HT1080 (cell line): ENCODE data around the gene PRSS27. TPM values are rescaled to one million over a fixed set of nuclear protein-coding genes. Genes with fewer than 3 reads are reported as not detected.
"Not testable (repeated sequence)": the region's sequence is repeated elsewhere in the genome, so short reads cannot be mapped to it uniquely, and the experiment has no call there.

Experiments
- DNase-seq: peaks from one replicate; pipeline ENCODE4 v3.0.0-alpha.2; 2015; ENCODE audit warnings: low read depth
- total RNA-seq: library from RNA; depleted of rRNA; stranded (reverse); fragments of >200 nt; shearing (Covaris generic); gene quantifications from 2 replicates; pipeline ENCODE4 v1.2.3, GENCODE V29; 2014; rRNA removed

The PRSS27 gene
- total RNA-seq, 1 experiment from 2014 or later = not detected

- not testable (repeated sequence) for DNase-seq
Measured at GRCh38 chr16:2676937-2677336, 43.1 kb downstream of the PRSS27 start.

GRCh38 chr16:2675714-2676113, 44.3 kb downstream of the PRSS27 start:
- peak; percentile 85 for DNase-seq

GRCh38 chr16:2675021-2675420, 45.0 kb downstream of the PRSS27 start:
- no peak for DNase-seq

- peak; percentile 91 for DNase-seq
Measured at GRCh38 chr16:2673066-2673999, 46.7 kb downstream of the PRSS27 start.

GRCh38 chr16:2671741-2672140, 48.3 kb downstream of the PRSS27 start:
- no peak for DNase-seq

- DNase-seq = not testable (repeated sequence)
Measured at GRCh38 chr16:2671193-2671592, 48.8 kb downstream of the PRSS27 start.

- peak; percentile 36 for DNase-seq
Measured at GRCh38 chr16:2670017-2670416, 50.0 kb downstream of the PRSS27 start.

GRCh38 chr16:2669587-2669986, 50.4 kb downstream of the PRSS27 start:
- DNase-seq = not testable (repeated sequence)

- DNase-seq = not testable (repeated sequence)
Measured at GRCh38 chr16:2666671-2667070, 53.4 kb downstream of the PRSS27 start.

- DNase-seq = no peak
Measured at GRCh38 chr16:2664574-2664982, 55.4 kb downstream of the PRSS27 start.

- DNase-seq = no peak
Measured at GRCh38 chr16:2663553-2664546, 56.2 kb downstream of the PRSS27 start.

Other genes with a start within 250 kb of the PRSS27 start
- not detected in 2 replicates for gene NTN3, start 248.9 kb downstream of the PRSS27 start, total RNA-seq
- gene TBC1D24, start 245.1 kb downstream of the PRSS27 start, total RNA-seq = 13.1 and 14.0 TPM in 2 replicates
- 35.8 and 147 TPM in 2 replicates for gene ATP6V0C, start 206.3 kb downstream of the PRSS27 start, total RNA-seq
- gene AMDHD2, start 199.9 kb downstream of the PRSS27 start, total RNA-seq = 40.4 and 44.9 TPM in 2 replicates
- not detected in 2 replicates for gene CEMP1, start 188.8 kb downstream of the PRSS27 start, total RNA-seq
- gene PDPK1, start 182.2 kb downstream of the PRSS27 start, total RNA-seq = 18.2 and 21.5 TPM in 2 replicates
- gene KCTD5, start 37.7 kb downstream of the PRSS27 start, total RNA-seq = 45.4 and 61.4 TPM in 2 replicates
- gene SRRM2, start 32.4 kb upstream of the PRSS27 start, total RNA-seq = 46.2 and 63.5 TPM in 2 replicates
- gene ELOB, start 57.1 kb upstream of the PRSS27 start, total RNA-seq = 159 and 224 TPM in 2 replicates
- gene PRSS33, start 67.3 kb upstream of the PRSS27 start, total RNA-seq = not detected in 2 replicates
- not detected in 2 replicates for gene PRSS41, start 78.2 kb upstream of the PRSS27 start, total RNA-seq
- gene PRSS21, start 97.0 kb upstream of the PRSS27 start, total RNA-seq = not detected in 2 replicates
- gene ZG16B, start 110.1 kb upstream of the PRSS27 start, total RNA-seq = 0.20 and 0.47 TPM in 2 replicates
- gene PRSS22, start 137.9 kb upstream of the PRSS27 start, total RNA-seq = not detected in 2 replicates
- 33.2 and 34.5 TPM in 2 replicates for gene FLYWCH2, start 163.0 kb upstream of the PRSS27 start, total RNA-seq
- 21.0 and 25.8 TPM in 2 replicates for gene FLYWCH1, start 191.7 kb upstream of the PRSS27 start, total RNA-seq
- gene KREMEN2, start 244.1 kb upstream of the PRSS27 start, total RNA-seq = 2.4 and 2.5 TPM in 2 replicates
- 47.9 TPM in 2 replicates for gene PAQR4, start 249.1 kb upstream of the PRSS27 start, total RNA-seq